ENCODE measurements around the gene MTHFD1L.

DNA sequence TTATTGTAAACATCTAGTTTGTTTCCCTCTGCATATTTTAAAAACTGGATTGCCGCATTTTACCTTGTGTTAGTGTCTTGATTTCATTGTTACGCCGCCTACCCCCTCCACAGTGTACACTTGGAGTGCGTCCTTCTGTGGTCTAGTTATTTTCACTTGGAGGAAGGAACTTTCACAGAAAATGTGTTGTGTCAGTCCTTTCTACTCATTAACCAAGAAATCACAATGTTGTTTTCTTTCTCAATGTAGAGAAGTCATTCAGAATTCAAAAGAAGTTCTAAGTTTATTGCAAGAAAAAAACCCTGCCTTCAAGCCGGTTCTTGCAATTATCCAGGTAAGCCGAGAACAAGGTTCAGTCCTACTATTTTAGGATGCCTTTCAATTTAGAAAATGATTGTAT is 10.3 kb downstream of the MTHFD1L start:
- TF ChIP-seq, protein P1, sequence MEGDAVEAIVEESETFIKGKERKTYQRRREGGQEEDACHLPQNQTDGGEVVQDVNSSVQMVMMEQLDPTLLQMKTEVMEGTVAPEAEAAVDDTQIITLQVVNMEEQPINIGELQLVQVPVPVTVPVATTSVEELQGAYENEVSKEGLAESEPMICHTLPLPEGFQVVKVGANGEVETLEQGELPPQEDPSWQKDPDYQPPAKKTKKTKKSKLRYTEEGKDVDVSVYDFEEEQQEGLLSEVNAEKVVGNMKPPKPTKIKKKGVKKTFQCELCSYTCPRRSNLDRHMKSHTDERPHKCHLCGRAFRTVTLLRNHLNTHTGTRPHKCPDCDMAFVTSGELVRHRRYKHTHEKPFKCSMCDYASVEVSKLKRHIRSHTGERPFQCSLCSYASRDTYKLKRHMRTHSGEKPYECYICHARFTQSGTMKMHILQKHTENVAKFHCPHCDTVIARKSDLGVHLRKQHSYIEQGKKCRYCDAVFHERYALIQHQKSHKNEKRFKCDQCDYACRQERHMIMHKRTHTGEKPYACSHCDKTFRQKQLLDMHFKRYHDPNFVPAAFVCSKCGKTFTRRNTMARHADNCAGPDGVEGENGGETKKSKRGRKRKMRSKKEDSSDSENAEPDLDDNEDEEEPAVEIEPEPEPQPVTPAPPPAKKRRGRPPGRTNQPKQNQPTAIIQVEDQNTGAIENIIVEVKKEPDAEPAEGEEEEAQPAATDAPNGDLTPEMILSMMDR (IDR thresholded peaks at IDR 0.05): no peak
- TF ChIP-seq EZH2phosphoT487 (IDR thresholded peaks at IDR 0.05) (no peak), EZH2 (IDR thresholded peaks at IDR 0.05) (no peak)
